ENCODE data around the gene PLA2G4A. TPM values are rescaled to one million over a fixed set of nuclear protein-coding genes. Genes with fewer than 3 reads are reported as not detected.

The PLA2G4A gene
- total RNA-seq, 2 experiments from 2014 or later, result 2.0 TPM; not detected in 1

- no peak overlapping the region for H3K4me3 Mint-ChIP-seq
- H3K9me3 Mint-ChIP-seq (ENCODE audit: low read depth), result peaks cover 2% of the 10 kb centered on the region
- CTCF ChIA-PET, result no interaction called here
- H3K36me3 Mint-ChIP-seq, result no peaks in the 10 kb centered on the region
- DNase-seq (no peak), ATAC-seq (no peak)
- no peak overlapping the region for H3K27ac Mint-ChIP-seq
- H3K27me3 Mint-ChIP-seq, result peaks cover 2% of the 10 kb centered on the region
- H3K4me1 Mint-ChIP-seq, result no peaks in the 10 kb centered on the region
Observed at GRCh38 chr1:186871784-186872183, 43.0 kb downstream of the PLA2G4A start.

GRCh38 chr1:186872291-186872690 is 43.5 kb downstream of the PLA2G4A start:
- no peak for ATAC-seq
- no peak overlapping the region for H3K27ac Mint-ChIP-seq
- CTCF ChIA-PET, result no interaction called here
- H3K36me3 Mint-ChIP-seq, result no peaks in the 10 kb centered on the region
- no peak for DNase-seq
- H3K27me3 Mint-ChIP-seq, result peaks cover 2% of the 10 kb centered on the region
- peaks cover 2% of the 10 kb centered on the region for H3K9me3 Mint-ChIP-seq (ENCODE audit: low read depth)
- no peaks in the 10 kb centered on the region for H3K4me1 Mint-ChIP-seq
- no peak overlapping the region for H3K4me3 Mint-ChIP-seq

- no peak overlapping the region for H3K4me3 Mint-ChIP-seq
- H3K36me3 Mint-ChIP-seq, result no peaks in the 10 kb centered on the region
- H3K27me3 Mint-ChIP-seq, result peaks cover 2% of the 10 kb centered on the region
- H3K9me3 Mint-ChIP-seq (ENCODE audit: low read depth), result peaks cover 2% of the 10 kb centered on the region
- no peaks in the 10 kb centered on the region for H3K4me1 Mint-ChIP-seq
- DNase-seq (no peak), ATAC-seq (no peak)
- no peak overlapping the region for H3K27ac Mint-ChIP-seq
- CTCF ChIA-PET, result no interaction called here
Observed at GRCh38 chr1:186873687-186874086, 44.9 kb downstream of the PLA2G4A start.

- no peak for DNase-seq
- CTCF ChIA-PET, result no interaction called here
- no peaks in the 10 kb centered on the region for H3K27me3 Mint-ChIP-seq
- no peak overlapping the region for H3K4me3 Mint-ChIP-seq
- H3K36me3 Mint-ChIP-seq, result no peaks in the 10 kb centered on the region
- ATAC-seq, result no peak
- no peaks in the 10 kb centered on the region for H3K9me3 Mint-ChIP-seq (ENCODE audit: low read depth)
- H3K4me1 Mint-ChIP-seq, result no peaks in the 10 kb centered on the region
- no peak overlapping the region for H3K27ac Mint-ChIP-seq
Observed at GRCh38 chr1:186875896-186876835, 47.4 kb downstream of the PLA2G4A start.

- Mint-ChIP-seq H3K4me3 (no peak overlapping the region), H3K27me3 (no peaks in the 10 kb centered on the region), H3K27ac (no peak overlapping the region), H3K4me1 (no peaks in the 10 kb centered on the region), H3K9me3 (ENCODE audit: low read depth) (no peaks in the 10 kb centered on the region), H3K36me3 (no peaks in the 10 kb centered on the region)
- no peak for ATAC-seq
- CTCF ChIA-PET, result no interaction called here
- no peak for DNase-seq
Observed at GRCh38 chr1:186878356-186878755, 49.6 kb downstream of the PLA2G4A start.

- DNase-seq (no peak), ATAC-seq (no peak)
- no peaks in the 10 kb centered on the region for H3K4me1 Mint-ChIP-seq
- no peaks in the 10 kb centered on the region for H3K27me3 Mint-ChIP-seq
- H3K27ac Mint-ChIP-seq, result no peak overlapping the region
- CTCF ChIA-PET, result no interaction called here
- H3K36me3 Mint-ChIP-seq, result no peaks in the 10 kb centered on the region
- H3K4me3 Mint-ChIP-seq, result no peak overlapping the region
- H3K9me3 Mint-ChIP-seq (ENCODE audit: low read depth), result no peaks in the 10 kb centered on the region
Observed at GRCh38 chr1:186880982-186881381, 52.2 kb downstream of the PLA2G4A start.

GRCh38 chr1:186882372-186883134 is 53.8 kb downstream of the PLA2G4A start:
- DNase-seq (no peak), ATAC-seq (no peak)
- no peaks in the 10 kb centered on the region for H3K9me3 Mint-ChIP-seq (ENCODE audit: low read depth)
- no peak overlapping the region for H3K4me3 Mint-ChIP-seq
- H3K27ac Mint-ChIP-seq, result no peak overlapping the region
- H3K27me3 Mint-ChIP-seq, result no peaks in the 10 kb centered on the region
- CTCF ChIA-PET, result no interaction called here
- no peaks in the 10 kb centered on the region for H3K36me3 Mint-ChIP-seq
- H3K4me1 Mint-ChIP-seq, result no peaks in the 10 kb centered on the region

GRCh38 chr1:186884251-186884650 is 55.5 kb downstream of the PLA2G4A start:
- Mint-ChIP-seq H3K27ac (no peak overlapping the region), H3K9me3 (ENCODE audit: low read depth) (no peaks in the 10 kb centered on the region), H3K4me1 (no peaks in the 10 kb centered on the region), H3K36me3 (no peaks in the 10 kb centered on the region), H3K4me3 (no peak overlapping the region), H3K27me3 (no peaks in the 10 kb centered on the region)
- ATAC-seq (no peak), DNase-seq (no peak)
- CTCF ChIA-PET, result no interaction called here

GRCh38 chr1:186887203-186887602 is 58.5 kb downstream of the PLA2G4A start:
- no peaks in the 10 kb centered on the region for H3K27me3 Mint-ChIP-seq
- no peak overlapping the region for H3K27ac Mint-ChIP-seq
- no peaks in the 10 kb centered on the region for H3K36me3 Mint-ChIP-seq
- CTCF ChIA-PET, result no interaction called here
- no peaks in the 10 kb centered on the region for H3K4me1 Mint-ChIP-seq
- no peak for DNase-seq
- no peaks in the 10 kb centered on the region for H3K9me3 Mint-ChIP-seq (ENCODE audit: low read depth)
- H3K4me3 Mint-ChIP-seq, result no peak overlapping the region
- no peak for ATAC-seq

- no peak overlapping the region for H3K27ac Mint-ChIP-seq
- no peak for ATAC-seq
Observed at GRCh38 chr1:186888367-186888766, 59.6 kb downstream of the PLA2G4A start.

GRCh38 chr1:186892936-186893335 is 64.2 kb downstream of the PLA2G4A start:
- no peaks in the 10 kb centered on the region for H3K9me3 Mint-ChIP-seq (ENCODE audit: low read depth)
- CTCF ChIA-PET, result no interaction called here
- no peaks in the 10 kb centered on the region for H3K4me1 Mint-ChIP-seq
- no peaks in the 10 kb centered on the region for H3K36me3 Mint-ChIP-seq
- H3K27ac Mint-ChIP-seq, result no peak overlapping the region
- no peaks in the 10 kb centered on the region for H3K27me3 Mint-ChIP-seq
- no peak overlapping the region for H3K4me3 Mint-ChIP-seq
- DNase-seq (no peak), ATAC-seq (no peak)

More at GRCh38 chr1:186888367-186888766, 59.6 kb downstream of the PLA2G4A start:
- H3K4me1 Mint-ChIP-seq, result no peaks in the 10 kb centered on the region
- no peak overlapping the region for H3K4me3 Mint-ChIP-seq
- H3K27me3 Mint-ChIP-seq, result no peaks in the 10 kb centered on the region
- DNase-seq, result no peak
- no peaks in the 10 kb centered on the region for H3K9me3 Mint-ChIP-seq (ENCODE audit: low read depth)
- CTCF ChIA-PET, result no interaction called here
- no peaks in the 10 kb centered on the region for H3K36me3 Mint-ChIP-seq

GRCh38 chr1:186894415-186894814 is 65.7 kb downstream of the PLA2G4A start:
- H3K4me1 Mint-ChIP-seq, result no peaks in the 10 kb centered on the region
- ATAC-seq, result no peak
- DNase-seq, result no peak
- CTCF ChIA-PET, result no interaction called here
- H3K27me3 Mint-ChIP-seq, result no peaks in the 10 kb centered on the region
- H3K36me3 Mint-ChIP-seq, result no peaks in the 10 kb centered on the region
- H3K27ac Mint-ChIP-seq, result no peak overlapping the region
- no peaks in the 10 kb centered on the region for H3K9me3 Mint-ChIP-seq (ENCODE audit: low read depth)
- H3K4me3 Mint-ChIP-seq, result no peak overlapping the region

GRCh38 chr1:186896211-186896610 is 67.5 kb downstream of the PLA2G4A start:
- ATAC-seq (no peak), DNase-seq (no peak)
- no peaks in the 10 kb centered on the region for H3K9me3 Mint-ChIP-seq (ENCODE audit: low read depth)
- no peaks in the 10 kb centered on the region for H3K27me3 Mint-ChIP-seq
- no peak overlapping the region for H3K27ac Mint-ChIP-seq
- H3K4me3 Mint-ChIP-seq, result no peak overlapping the region
- no peaks in the 10 kb centered on the region for H3K36me3 Mint-ChIP-seq
- H3K4me1 Mint-ChIP-seq, result no peaks in the 10 kb centered on the region
- CTCF ChIA-PET, result no interaction called here

- Mint-ChIP-seq H3K9me3 (ENCODE audit: low read depth) (no peaks in the 10 kb centered on the region), H3K27me3 (no peaks in the 10 kb centered on the region), H3K36me3 (no peaks in the 10 kb centered on the region), H3K4me1 (no peaks in the 10 kb centered on the region), H3K27ac (no peak overlapping the region), H3K4me3 (no peak overlapping the region)
- no peak for DNase-seq
- ATAC-seq, result no peak
- CTCF ChIA-PET, result no interaction called here
Observed at GRCh38 chr1:186897008-186897407, 68.3 kb downstream of the PLA2G4A start.

Measured in activated CD8-positive, alpha-beta memory T cell treated with anti-CD3 and anti-CD28 coated beads, Interleukin-2, amount 10 ng/mL, durations not matched to agents 7 days and 5 days (primary cell).